NCI-H510A treated with DMSO at 0.1 percent for 48 hours (cell line): Measurements from ENCODE around the gene C16orf90.
"Not testable (repeated sequence)": the region's sequence is repeated elsewhere in the genome, so short reads cannot be mapped to it uniquely, and the experiment has no call there.

Source experiments
- DNase-seq: peaks from one replicate; lab custom pipeline; 2025; lab: John Stamatoyannopoulos, UW

The C16orf90 gene

GRCh38 chr16:3482659-3483241 is 12.5 kb downstream of the C16orf90 start:
- no peak for DNase-seq

- DNase-seq, result no peak
Measured at GRCh38 chr16:3481696-3482658, 13.3 kb downstream of the C16orf90 start.

GRCh38 chr16:3480901-3481695 is 14.2 kb downstream of the C16orf90 start:
- no peak for DNase-seq

GRCh38 chr16:3479654-3480216 is 15.6 kb downstream of the C16orf90 start:
- no peak for DNase-seq

GRCh38 chr16:3478242-3478925 is 16.9 kb downstream of the C16orf90 start:
- DNase-seq, result no peak

GRCh38 chr16:3476409-3476808 is 18.9 kb downstream of the C16orf90 start:
- no peak for DNase-seq

- DNase-seq, result no peak
Measured at GRCh38 chr16:3475604-3476375, 19.5 kb downstream of the C16orf90 start.

- DNase-seq, result not testable (repeated sequence)
Measured at GRCh38 chr16:3474870-3475269, 20.4 kb downstream of the C16orf90 start.

- DNase-seq, result no peak
Measured at GRCh38 chr16:3474136-3474779, 21.0 kb downstream of the C16orf90 start.

- DNase-seq, result not testable (repeated sequence)
Measured at GRCh38 chr16:3473596-3473943, 21.7 kb downstream of the C16orf90 start.

GRCh38 chr16:3472878-3473595 is 22.3 kb downstream of the C16orf90 start:
- no peak for DNase-seq

GRCh38 chr16:3471518-3472176 is 23.6 kb downstream of the C16orf90 start:
- DNase-seq, result no peak

GRCh38 chr16:3470723-3471122 is 24.6 kb downstream of the C16orf90 start:
- DNase-seq, result no peak

GRCh38 chr16:3469736-3470135 is 25.6 kb downstream of the C16orf90 start:
- DNase-seq, result no peak

GRCh38 chr16:3468501-3468900 is 26.8 kb downstream of the C16orf90 start:
- DNase-seq, result no peak

- DNase-seq, result no peak
Measured at GRCh38 chr16:3467921-3468320, 27.4 kb downstream of the C16orf90 start.

GRCh38 chr16:3467182-3467581 is 28.1 kb downstream of the C16orf90 start:
- DNase-seq, result no peak

GRCh38 chr16:3465911-3466584 is 29.2 kb downstream of the C16orf90 start:
- no peak for DNase-seq

GRCh38 chr16:3465301-3465700 is 30.0 kb downstream of the C16orf90 start:
- no peak for DNase-seq
